Neural cell (in vitro differentiated cells): ENCODE data around the gene CNPY2. TPM values are rescaled to one million over a fixed set of nuclear protein-coding genes. Genes with fewer than 3 reads are reported as not detected.

ENCODE experiments used
- polyA plus RNA-seq: library from polyadenylated mRNA; depleted of rRNA; stranded (reverse); fragments of >200 nt; gene quantifications from 2 replicates; pipeline ENCODE4 v1.2.3, GENCODE V29; 2014
- small RNA-seq, 3 experiments: library from RNA; depleted of rRNA; stranded (forward); fragments of <200 nt; gene quantifications; one replicate each; pipeline ENCODE3, GENCODE V24; 2012

Gene CNPY2
- polyA plus RNA-seq, 1 donor from 2014 or later, result 175 TPM

Small RNA genes within 50 kb of the gene (small RNA-seq; reads per million reads assigned to genes)
- gene RNU7-40P, result 0 to 0.65 (median 0) reads per million in 3 experiments

Other genes with a start within 250 kb of the CNPY2 start
- 0.58 and 0.78 TPM in 2 replicates for gene ERBB3, start 235.8 kb downstream of the CNPY2 start, polyA plus RNA-seq
- gene PA2G4, start 211.4 kb downstream of the CNPY2 start, polyA plus RNA-seq, result 109 and 115 TPM in 2 replicates
- gene RPL41, start 199.4 kb downstream of the CNPY2 start, polyA plus RNA-seq, result 1,970 and 2,186 TPM in 2 replicates
- gene ZC3H10, start 197.7 kb downstream of the CNPY2 start, polyA plus RNA-seq, result 6.7 and 11.3 TPM in 2 replicates
- gene ESYT1, start 187.7 kb downstream of the CNPY2 start, polyA plus RNA-seq, result 19.6 and 25.1 TPM in 2 replicates
- gene MYL6B, start 163.4 kb downstream of the CNPY2 start, polyA plus RNA-seq, result 369 and 376 TPM in 2 replicates
- gene MYL6, start 157.6 kb downstream of the CNPY2 start, polyA plus RNA-seq, result 2,918 and 3,234 TPM in 2 replicates
- 85.6 and 93.2 TPM in 2 replicates for gene SMARCC2, start 126.5 kb downstream of the CNPY2 start, polyA plus RNA-seq
- 87.9 and 108 TPM in 2 replicates for gene RNF41, start 94.1 kb downstream of the CNPY2 start, polyA plus RNA-seq
- gene NABP2, start 91.6 kb downstream of the CNPY2 start, polyA plus RNA-seq, result 54.3 and 79.1 TPM in 2 replicates
- gene SLC39A5, start 85.9 kb downstream of the CNPY2 start, polyA plus RNA-seq, result 0.33 TPM in 1 of 2 replicates, not detected in the other
- 7.3 and 8.3 TPM in 2 replicates for gene ANKRD52, start 57.6 kb downstream of the CNPY2 start, polyA plus RNA-seq
- gene COQ10A, start 49.0 kb downstream of the CNPY2 start, polyA plus RNA-seq, result 56.5 and 62.4 TPM in 2 replicates
- 65.7 and 101 TPM in 2 replicates for gene CS, start 15.7 kb downstream of the CNPY2 start, polyA plus RNA-seq
- gene PAN2, start 18.0 kb upstream of the CNPY2 start, polyA plus RNA-seq, result 63.0 and 80.1 TPM in 2 replicates
- 0.31 TPM in 1 of 2 replicates, not detected in the other for gene IL23A, start 22.9 kb upstream of the CNPY2 start, polyA plus RNA-seq
- gene STAT2, start 44.1 kb upstream of the CNPY2 start, polyA plus RNA-seq, result 88.2 and 99.3 TPM in 2 replicates
- not detected in 2 replicates for gene APOF, start 46.9 kb upstream of the CNPY2 start, polyA plus RNA-seq
- gene TIMELESS, start 133.4 kb upstream of the CNPY2 start, polyA plus RNA-seq, result 2.5 and 4.4 TPM in 2 replicates
- not detected in 2 replicates for gene MIP, start 138.7 kb upstream of the CNPY2 start, polyA plus RNA-seq
- 1.8 and 2.1 TPM in 2 replicates for gene SPRYD4, start 152.6 kb upstream of the CNPY2 start, polyA plus RNA-seq
- 7.4 and 10.5 TPM in 2 replicates for gene GLS2, start 172.2 kb upstream of the CNPY2 start, polyA plus RNA-seq
- gene RBMS2, start 205.8 kb upstream of the CNPY2 start, polyA plus RNA-seq, result 2.4 and 3.2 TPM in 2 replicates